Chondrocyte (in vitro differentiated cells): Measurements from ENCODE around the gene ARL8B. TPM values are rescaled to one million over a fixed set of nuclear protein-coding genes. Genes with fewer than 3 reads are reported as not detected.
"Not testable (repeated sequence)": the region's sequence is repeated elsewhere in the genome, so short reads cannot be mapped to it uniquely, and the experiment has no call there.

ENCODE experiments used
- DNase-seq: peaks from one replicate; pipeline ENCODE4 v3.0.0; 2021; ENCODE audit warnings: mixed read lengths, low spot score
- H3K27ac Mint-ChIP-seq: one replicate; pipeline ENCODE4 v1.8.0; 2021; ENCODE audit warnings: mild to moderate bottlenecking, moderate library complexity, mixed read lengths; ENCODE audit not compliant: unreplicated experiment
- H3K27me3 Mint-ChIP-seq: 2 replicates; pipeline ENCODE4 v1.8.0; 2021; ENCODE audit warnings: low read depth, mixed read lengths
- H3K36me3 Mint-ChIP-seq: 2 replicates; pipeline ENCODE4 v1.8.0; 2021; ENCODE audit warnings: low read depth, mixed read lengths
- H3K4me1 Mint-ChIP-seq: 2 replicates; pipeline ENCODE4 v1.8.0; 2021; ENCODE audit warnings: low read depth, mild to moderate bottlenecking, mixed read lengths
- H3K4me3 Mint-ChIP-seq: one replicate; pipeline ENCODE4 v1.8.0; 2021; ENCODE audit warnings: mild to moderate bottlenecking, moderate library complexity, mixed read lengths; ENCODE audit not compliant: unreplicated experiment
- H3K9me3 Mint-ChIP-seq: 2 replicates; pipeline ENCODE4 v1.8.0; 2021; ENCODE audit warnings: low read depth, mixed read lengths
- long read RNA-seq: library from polyadenylated mRNA; stranded (forward); transcript quantifications from one replicate; pipeline ENCODE4 v2.0.0, GENCODE V29; 2021
- total RNA-seq: library from RNA; stranded (reverse); gene quantifications from 3 replicates; pipeline ENCODE4 v1.2.1, GENCODE V29; 2021
- TF ChIP-seq, protein P1 (sequence below): fragments of 200-600 bp; sonication (generic); IDR thresholded peaks from 2 replicates; pipeline ENCODE4 v1.5.0; 2021; ENCODE audit warnings: antibody characterized with exemption, mild to moderate bottlenecking, moderate library complexity

ARL8B gene
- 50.7 to 65.8 TPM (median 61.6 TPM) in 3 replicates for total RNA-seq
- long read RNA-seq, transcript ARL8B-201 (7 exons, 3,005 nt), result major isoform, 42 of 54 reads
- long read RNA-seq, partial matches to known transcripts, result 1 of 54 reads
- long read RNA-seq, other reads (novel, unspliced or antisense), result 7 of 54 reads

GRCh38 chr3:5122030-5122740, at the start of gene ARL8B:
Gene ARL8B, plus strand, starts transcription at chr3:5122292. Its CDS starts 174 bp downstream, at chr3:5122466.
- Mint-ChIP-seq H3K36me3 (no peaks in the 10 kb centered on the region), H3K27me3 (no peaks in the 10 kb centered on the region), H3K27ac (peak within 1 kb of the TSS; percentile 98), H3K4me3 (peak within 1 kb of the TSS; percentile 95), H3K9me3 (no peaks in the 10 kb centered on the region), H3K4me1 (peaks cover 44% of the 10 kb centered on the region)
- peak; percentile 95 for DNase-seq
- TF ChIP-seq, protein P1, sequence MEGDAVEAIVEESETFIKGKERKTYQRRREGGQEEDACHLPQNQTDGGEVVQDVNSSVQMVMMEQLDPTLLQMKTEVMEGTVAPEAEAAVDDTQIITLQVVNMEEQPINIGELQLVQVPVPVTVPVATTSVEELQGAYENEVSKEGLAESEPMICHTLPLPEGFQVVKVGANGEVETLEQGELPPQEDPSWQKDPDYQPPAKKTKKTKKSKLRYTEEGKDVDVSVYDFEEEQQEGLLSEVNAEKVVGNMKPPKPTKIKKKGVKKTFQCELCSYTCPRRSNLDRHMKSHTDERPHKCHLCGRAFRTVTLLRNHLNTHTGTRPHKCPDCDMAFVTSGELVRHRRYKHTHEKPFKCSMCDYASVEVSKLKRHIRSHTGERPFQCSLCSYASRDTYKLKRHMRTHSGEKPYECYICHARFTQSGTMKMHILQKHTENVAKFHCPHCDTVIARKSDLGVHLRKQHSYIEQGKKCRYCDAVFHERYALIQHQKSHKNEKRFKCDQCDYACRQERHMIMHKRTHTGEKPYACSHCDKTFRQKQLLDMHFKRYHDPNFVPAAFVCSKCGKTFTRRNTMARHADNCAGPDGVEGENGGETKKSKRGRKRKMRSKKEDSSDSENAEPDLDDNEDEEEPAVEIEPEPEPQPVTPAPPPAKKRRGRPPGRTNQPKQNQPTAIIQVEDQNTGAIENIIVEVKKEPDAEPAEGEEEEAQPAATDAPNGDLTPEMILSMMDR, result peak; percentile 95

- H3K36me3 Mint-ChIP-seq, result no peaks in the 10 kb centered on the region
- no peak overlapping the region for H3K27ac Mint-ChIP-seq
- H3K9me3 Mint-ChIP-seq, result no peaks in the 10 kb centered on the region
- TF ChIP-seq, protein P1, result no peak
- no peak for DNase-seq
- H3K27me3 Mint-ChIP-seq, result peaks cover 11% of the 10 kb centered on the region
- no peak overlapping the region for H3K4me3 Mint-ChIP-seq
- H3K4me1 Mint-ChIP-seq, result peaks cover 8% of the 10 kb centered on the region
Measured at GRCh38 chr3:5073374-5074085, 48.6 kb upstream of the ARL8B start.

DNA sequence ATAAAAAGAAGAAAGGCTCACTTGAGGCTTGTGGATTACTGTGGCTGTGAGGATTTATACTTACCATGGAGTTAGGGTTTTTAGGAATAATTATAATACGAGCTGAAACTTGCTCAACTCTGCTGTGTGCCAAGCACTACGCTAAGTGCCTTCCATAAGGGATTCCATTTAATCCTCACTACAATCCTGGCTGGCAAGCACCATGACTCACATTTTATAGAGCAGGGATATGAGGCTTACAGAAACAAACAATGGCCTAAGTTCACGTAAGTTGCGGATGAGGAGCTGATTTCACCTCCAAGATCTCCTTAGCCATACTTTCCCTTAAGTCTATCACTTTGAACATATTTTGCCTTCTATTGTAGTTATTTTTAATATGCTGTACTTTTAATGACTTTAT, 43.9 kb upstream of the ARL8B start:
- Mint-ChIP-seq H3K4me1 (no peaks in the 10 kb centered on the region), H3K9me3 (no peaks in the 10 kb centered on the region), H3K27me3 (peaks cover 12% of the 10 kb centered on the region), H3K27ac (no peak overlapping the region), H3K36me3 (no peaks in the 10 kb centered on the region), H3K4me3 (no peak overlapping the region)
- TF ChIP-seq, protein P1, result no peak
- DNase-seq, result no peak

GRCh38 chr3:5079761-5080160, 42.3 kb upstream of the ARL8B start:
- Mint-ChIP-seq H3K4me1 (no peaks in the 10 kb centered on the region), H3K36me3 (no peaks in the 10 kb centered on the region), H3K27ac (no peak overlapping the region), H3K27me3 (peaks cover 11% of the 10 kb centered on the region), H3K9me3 (no peaks in the 10 kb centered on the region), H3K4me3 (no peak overlapping the region)
- TF ChIP-seq, protein P1, result no peak
- DNase-seq, result no peak

DNA sequence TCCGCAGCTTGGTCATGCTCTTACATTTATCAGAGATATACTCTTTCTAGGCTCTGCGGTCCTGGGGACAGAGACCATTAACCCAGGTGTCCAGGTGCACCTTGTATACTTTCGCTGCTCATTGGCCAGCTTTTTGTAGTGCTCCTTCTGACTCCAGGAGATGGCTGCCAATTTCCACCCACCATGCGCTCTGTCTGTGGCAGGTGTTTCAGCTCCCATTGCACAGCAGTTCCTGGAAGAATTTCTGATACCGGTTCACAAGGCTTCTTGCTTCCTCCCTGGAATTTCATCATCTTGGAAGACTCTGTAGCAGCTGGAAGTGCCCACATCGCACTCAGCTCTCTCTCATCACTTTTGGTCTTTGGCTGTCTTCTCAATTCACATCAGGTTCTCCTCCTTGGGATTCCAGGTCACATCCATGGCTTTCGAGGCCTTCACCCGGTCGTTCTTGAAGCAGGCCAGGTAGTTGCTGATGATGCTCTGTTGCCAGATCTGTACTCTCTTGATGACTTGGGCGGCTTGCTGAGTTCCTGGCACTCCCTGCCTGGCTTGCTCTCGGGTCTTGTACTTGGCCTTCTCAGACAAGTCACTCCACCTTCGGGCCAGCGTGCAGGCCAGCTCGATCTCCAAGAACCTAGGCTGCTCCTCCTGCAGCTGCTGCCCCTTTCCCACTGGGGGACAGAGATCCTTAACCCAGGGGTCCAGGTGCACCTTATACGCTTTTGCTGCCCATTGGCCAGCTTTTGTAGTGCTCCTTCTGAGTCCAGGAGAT, 41.1 kb upstream of the ARL8B start:
- DNase-seq, result no peak
- TF ChIP-seq, protein P1, result no peak
- H3K27ac Mint-ChIP-seq, result no peak overlapping the region
- no peaks in the 10 kb centered on the region for H3K4me1 Mint-ChIP-seq
- peaks cover 11% of the 10 kb centered on the region for H3K27me3 Mint-ChIP-seq
- no peaks in the 10 kb centered on the region for H3K36me3 Mint-ChIP-seq
- H3K4me3 Mint-ChIP-seq, result no peak overlapping the region
- no peaks in the 10 kb centered on the region for H3K9me3 Mint-ChIP-seq

- DNase-seq, H3K4me3 Mint-ChIP-seq, H3K27ac Mint-ChIP-seq, H3K4me1 Mint-ChIP-seq, H3K36me3 Mint-ChIP-seq, H3K9me3 Mint-ChIP-seq: not testable (repeated sequence)
- peaks cover 14% of the 10 kb centered on the region for H3K27me3 Mint-ChIP-seq
Measured at GRCh38 chr3:5081973-5082788, 39.9 kb upstream of the ARL8B start.
